ENCODE results near the gene TRPT1. TPM values are rescaled to one million over a fixed set of nuclear protein-coding genes. Genes with fewer than 3 reads are reported as not detected.

Gene TRPT1
- total and polyA plus RNA-seq, 9 of the 15 experiments (the other 6 are each of a cell fraction or from before 2014, with no cell fraction given), result 4.6 to 41.7 (median 23.1) TPM

GRCh38 chr11:64181506-64182411, 44.2 kb downstream of the TRPT1 start (continued):
- 0 out of 2 replicates have a peak, but pooled peaks have one; percentile 57 for TF ChIP-seq SMAD4 (CRISPR knock-in tag; conservative IDR thresholded peaks at IDR 0.05)
- no peak for TF ChIP-seq ZFP91 (CRISPR knock-in tag; IDR thresholded peaks at IDR 0.05)
- no peak for TF ChIP-seq TAF7 (tag; IDR thresholded peaks at IDR 0.05)
- TF ChIP-seq CXXC5 (CRISPR knock-in tag; IDR thresholded peaks at IDR 0.05), result peak; percentile 75
- peak; percentile 39; the same call in 1 of the 2 replicates for TF ChIP-seq TEAD4 (IDR thresholded peaks at IDR 0.05; ENCODE audit: low read length)
- TF ChIP-seq TEAD4 (CRISPR knock-in tag; IDR thresholded peaks at IDR 0.05; ENCODE audit: borderline replicate concordance), result no peak
- no peak for TF ChIP-seq ZHX1 (conservative IDR thresholded peaks at IDR 0.05; ENCODE audit: low read length)
- TF ChIP-seq POU5F1 (IDR thresholded peaks at IDR 0.05; ENCODE audit: borderline replicate concordance, low read depth, low read length, partially characterized antibody), result no peak
- no peak for TF ChIP-seq E2F5 (CRISPR knock-in tag; IDR thresholded peaks at IDR 0.05)
- TF ChIP-seq NFYB (IDR thresholded peaks at IDR 0.05; ENCODE audit: extremely low read depth, insufficient read length), result no peak
- TF ChIP-seq SAFB2 (IDR thresholded peaks at IDR 0.05; ENCODE audit: borderline replicate concordance, low read depth, low read length, severe bottlenecking), result no peak
- TF ChIP-seq CBX3 (IDR thresholded peaks at IDR 0.05; ENCODE audit: borderline replicate concordance in 1 of 2, low read length in 2 of 2), result no peak; a peak in 1 of 3 replicates
- no peak for TF ChIP-seq BRCA1 (IDR thresholded peaks at IDR 0.05)
- TF ChIP-seq BRCA1 (CRISPR knock-in tag; IDR thresholded peaks at IDR 0.05), result no peak
- TF ChIP-seq ID3 (CRISPR knock-in tag; IDR thresholded peaks at IDR 0.05), result no peak
- 0 out of 2 replicates have a peak, but pooled peaks have one; percentile 33 for TF ChIP-seq ID3 (tag; IDR thresholded peaks at IDR 0.05)
- TF ChIP-seq COPS2 (conservative IDR thresholded peaks at IDR 0.05), result no peak
- peak; percentile 96 for TF ChIP-seq JUN (IDR thresholded peaks at IDR 0.05; ENCODE audit: borderline replicate concordance, low read depth, low read length)
- TF ChIP-seq JUN (CRISPR knock-in tag; IDR thresholded peaks at IDR 0.05; ENCODE audit: borderline replicate concordance), result peak; percentile 96; the same call in 1 of the 2 replicates
- no peak for TF ChIP-seq RBM14 (IDR thresholded peaks at IDR 0.05; ENCODE audit: borderline replicate concordance, insufficient read depth, low read depth, low read length)
- TF ChIP-seq CEBPG (CRISPR knock-in tag; IDR thresholded peaks at IDR 0.05), result no peak
- TF ChIP-seq CEBPG (tag; conservative IDR thresholded peaks at IDR 0.05 in 1 of 2, IDR thresholded peaks at IDR 0.05 in 1 of 2), result no peak
